Activated T-helper 1 cell treated with anti-CD3 and anti-CD28 coated beads, Interleukin-2, amount 50 U/mL, for 16 hours (primary cell): Measurements from ENCODE around the gene TMEM190.

ENCODE experiments used
- DNase-seq, 2 donors: peaks; one replicate each; pipeline ENCODE4 v3.0.0-alpha.2; 2020; ENCODE audit warnings: low read depth in 1 of 2, low spot score in 1 of 2

The TMEM190 gene

DNA sequence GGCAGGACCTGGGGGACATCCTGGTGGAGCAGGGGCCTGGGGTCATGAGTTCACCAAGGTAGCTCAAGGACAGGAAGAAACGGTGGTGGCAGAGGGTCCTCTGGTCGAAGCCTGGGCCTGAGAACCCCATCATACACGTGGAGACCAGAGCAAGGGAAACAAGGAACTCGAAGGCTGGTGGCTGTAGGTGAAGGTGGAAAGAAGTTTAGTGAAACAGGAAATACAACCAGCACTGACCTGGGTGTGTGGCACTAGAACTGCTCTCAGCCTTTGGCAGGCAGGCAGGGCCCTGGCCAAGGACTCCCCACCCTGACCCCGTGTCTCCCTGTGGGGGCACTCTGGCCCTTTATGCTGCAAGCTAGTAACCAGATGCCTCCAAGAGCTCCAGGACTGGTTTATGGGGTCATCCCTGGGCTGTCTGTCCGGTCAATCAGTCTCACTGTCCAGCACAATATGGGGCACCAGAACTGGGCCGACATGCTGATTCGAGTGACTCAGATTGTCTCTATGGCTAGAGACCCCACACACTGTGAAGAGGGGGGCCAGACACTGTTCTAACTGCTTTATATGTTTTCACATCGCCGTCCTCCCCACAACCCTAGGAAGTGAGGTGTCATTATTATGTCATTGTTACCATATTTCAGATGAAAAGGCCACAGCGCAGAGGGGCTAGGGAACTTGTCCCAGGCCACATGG lies 25.9 kb upstream of the TMEM190 start:
- no peak for DNase-seq

DNA sequence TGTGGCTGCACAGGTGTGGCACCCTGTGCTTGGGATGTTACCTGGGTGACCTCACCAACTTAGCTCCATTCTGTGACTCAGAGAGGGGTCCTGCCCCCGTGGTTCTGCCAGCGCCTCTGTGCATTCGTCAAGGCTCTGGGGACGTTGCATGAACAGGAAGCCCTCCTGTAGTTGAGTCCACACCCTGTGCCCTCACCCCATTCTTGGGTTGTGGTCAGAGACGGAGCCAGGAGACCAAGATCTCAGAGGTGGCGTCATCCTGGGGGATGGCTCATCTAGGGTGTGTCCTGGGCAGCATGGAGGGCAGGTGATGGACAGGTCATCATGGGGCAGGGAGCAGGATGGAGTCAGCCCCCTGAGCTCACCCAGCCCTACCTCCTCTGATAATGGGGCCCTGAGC lies 24.6 kb upstream of the TMEM190 start:
- no peak for DNase-seq

DNA sequence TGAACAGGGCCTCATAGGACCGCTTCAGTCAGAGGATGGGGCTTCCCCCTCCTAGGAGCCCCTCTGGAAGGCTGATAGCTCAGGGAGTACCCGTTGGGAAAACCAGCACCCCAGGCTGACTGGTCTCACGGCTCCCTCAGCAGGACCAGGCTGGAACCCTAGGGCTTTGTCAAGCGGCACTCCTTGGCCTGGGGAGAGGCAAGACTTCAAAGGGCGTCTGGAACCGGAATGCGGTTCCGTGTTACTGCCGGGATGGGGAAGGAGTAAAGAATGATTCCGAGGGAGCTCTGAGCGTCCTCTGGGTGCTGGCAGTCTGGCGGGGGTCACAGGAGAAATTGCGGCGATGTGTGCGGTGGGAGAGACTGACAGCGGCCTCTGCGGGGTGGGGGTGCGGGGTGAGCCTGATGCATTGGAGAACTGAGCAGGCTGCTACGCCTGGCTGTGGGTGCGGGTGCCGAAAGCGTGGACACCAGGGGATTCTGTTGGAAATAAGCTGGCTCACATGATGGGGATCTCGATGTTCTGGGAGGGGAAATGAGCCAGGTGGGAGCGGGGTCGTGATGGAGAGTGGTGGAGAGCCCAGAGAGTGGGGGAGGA lies 24.0 kb upstream of the TMEM190 start:
- DNase-seq: no peak

DNA sequence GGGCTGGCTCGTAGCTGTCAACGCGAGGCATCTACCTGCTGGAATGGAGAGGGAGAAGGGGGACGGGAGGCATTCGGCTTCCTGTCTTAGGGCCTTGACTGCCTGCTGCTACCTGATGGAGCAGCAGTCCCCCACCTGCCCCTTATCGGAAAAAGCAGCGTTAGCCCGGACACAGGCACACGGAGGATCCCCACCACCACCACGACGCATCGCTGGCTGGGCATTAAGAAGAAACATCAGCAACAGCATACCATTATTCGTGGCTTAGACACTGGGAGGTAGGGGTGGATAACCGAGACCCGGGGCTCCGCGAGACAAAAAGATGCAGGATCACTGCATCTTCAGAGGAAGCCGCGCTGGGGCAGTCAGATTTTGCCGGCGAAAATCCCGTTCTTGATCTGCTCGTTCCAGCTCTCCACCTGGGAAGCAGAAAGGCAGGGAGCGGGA lies 23.2 kb upstream of the TMEM190 start:
- no peak for DNase-seq

DNA sequence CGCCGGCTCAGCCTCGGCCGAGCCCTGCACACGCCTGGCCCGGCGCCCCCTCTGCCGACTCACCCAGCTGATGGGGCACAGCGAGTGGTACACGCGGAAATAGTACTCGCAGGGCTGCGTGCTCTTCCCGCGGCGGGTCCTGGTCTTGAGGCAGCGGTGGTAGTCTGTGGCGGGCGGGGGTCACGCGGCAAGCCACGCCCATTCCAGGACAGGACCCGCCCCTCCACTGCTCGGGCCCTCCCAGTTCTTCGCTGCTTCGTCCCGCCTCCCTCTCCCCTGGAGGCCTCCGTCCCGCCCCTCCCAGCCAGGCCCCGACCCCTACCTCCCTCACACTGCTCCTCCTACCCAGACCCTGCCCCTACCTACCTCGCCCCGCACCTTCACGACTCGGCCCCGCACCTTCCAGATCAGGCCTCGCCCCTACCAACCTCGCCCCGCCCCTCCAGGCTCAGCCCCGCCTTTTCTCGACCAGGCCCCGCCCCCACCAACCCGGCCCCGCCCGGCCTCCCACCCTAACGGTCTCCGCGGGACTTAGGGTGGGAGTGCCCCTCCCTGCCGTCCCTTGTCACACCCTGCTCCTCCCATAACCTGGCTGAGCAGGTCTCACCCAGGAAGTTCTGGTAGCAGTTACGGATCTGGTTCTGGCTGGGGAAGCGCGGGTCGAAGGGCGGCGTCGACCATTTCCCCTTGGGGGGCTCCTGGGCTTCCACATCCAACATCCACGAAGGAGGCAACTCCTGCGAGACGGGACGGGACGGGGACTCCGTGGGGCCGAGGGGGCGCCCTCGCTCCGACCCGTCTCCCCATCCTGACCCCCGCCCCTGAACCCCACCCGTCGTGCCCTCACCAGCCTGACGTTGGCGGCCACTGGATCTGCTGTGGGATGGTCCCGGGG lies 22.6 kb upstream of the TMEM190 start:
- DNase-seq: peak in 1 of 2 donors; percentile 30

DNA sequence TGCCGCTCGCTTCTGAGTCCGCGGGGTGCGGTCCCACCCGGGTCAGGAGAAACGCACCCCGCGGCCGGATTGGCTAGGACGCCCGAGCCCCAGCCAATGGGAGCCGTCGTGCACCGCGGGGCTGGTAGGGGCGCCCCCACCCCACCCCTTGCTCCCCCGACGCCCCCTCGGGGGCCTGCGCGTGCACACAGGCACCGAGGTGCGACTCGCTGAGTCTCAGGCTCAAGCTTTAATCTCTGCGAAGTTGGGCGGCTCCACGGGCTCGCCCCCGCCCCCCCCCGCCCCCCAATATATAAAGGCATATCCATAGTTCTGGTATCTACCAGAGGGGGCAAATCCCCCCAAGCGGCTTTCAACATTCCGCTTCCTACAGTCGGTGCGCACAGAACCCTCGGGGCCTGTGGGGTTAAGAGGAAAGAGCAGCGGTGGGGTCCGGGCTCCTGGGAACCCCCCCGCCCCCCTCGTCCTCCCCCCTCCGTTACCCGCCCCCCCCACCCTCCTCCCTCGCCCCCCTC lies 21.9 kb upstream of the TMEM190 start, which contains the start of gene COX6B2:
Gene COX6B2 (minus strand): TSS at position 22 of the 515 bp plus-strand sequence. CDS start 198 bp downstream, outside the sequence.
- no peak for DNase-seq

DNA sequence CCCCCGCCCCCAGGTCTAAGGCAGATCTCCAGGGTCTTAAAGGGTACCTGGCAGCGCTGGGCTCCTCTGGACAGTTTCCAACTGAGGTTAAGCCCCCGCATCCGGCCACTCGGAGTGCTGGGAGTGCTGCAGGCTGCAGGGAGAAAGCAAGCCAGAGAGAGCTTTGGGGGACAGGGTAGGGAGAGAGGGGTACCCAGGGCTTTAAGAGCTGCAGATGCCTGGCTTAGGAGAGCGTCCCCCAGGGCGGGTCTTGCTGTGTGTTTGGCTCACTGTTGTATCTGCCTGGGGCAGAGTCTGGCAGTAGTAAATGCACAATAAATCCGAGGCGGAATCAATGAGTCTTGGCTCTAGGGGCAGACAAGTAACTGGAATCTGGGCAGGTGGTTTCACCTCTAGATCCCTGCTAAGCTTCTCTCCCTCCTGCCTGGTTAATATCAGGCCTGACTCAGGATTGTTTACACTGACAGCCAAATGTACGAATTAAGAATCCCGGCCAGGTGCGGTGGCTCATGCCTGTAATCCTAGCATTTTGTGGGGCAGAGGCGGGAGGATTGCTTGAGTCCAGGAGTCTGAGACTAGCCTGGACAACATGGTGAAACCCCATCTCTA lies 21.3 kb upstream of the TMEM190 start:
- DNase-seq: no peak

DNA sequence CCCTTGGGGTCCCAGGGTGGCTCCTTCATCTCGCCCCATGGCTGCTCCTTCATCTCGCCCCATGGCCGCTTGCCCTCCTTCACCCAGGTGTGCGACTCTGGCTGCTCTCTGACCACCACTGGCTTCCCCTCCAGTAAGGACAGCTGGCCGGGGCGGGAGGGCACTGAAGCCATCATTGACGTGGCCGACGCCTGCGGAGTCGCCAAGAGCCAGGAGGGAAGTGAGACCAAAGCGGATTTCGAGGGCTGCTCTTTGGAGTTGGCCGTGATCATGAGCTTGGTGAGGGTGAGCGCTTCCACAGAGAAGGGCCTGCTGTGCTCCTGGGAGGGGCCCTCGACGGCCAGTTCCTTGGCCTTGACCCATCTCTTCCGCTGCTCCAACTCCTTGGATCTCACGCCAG lies 18.1 kb upstream of the TMEM190 start:
- no peak for DNase-seq

DNA sequence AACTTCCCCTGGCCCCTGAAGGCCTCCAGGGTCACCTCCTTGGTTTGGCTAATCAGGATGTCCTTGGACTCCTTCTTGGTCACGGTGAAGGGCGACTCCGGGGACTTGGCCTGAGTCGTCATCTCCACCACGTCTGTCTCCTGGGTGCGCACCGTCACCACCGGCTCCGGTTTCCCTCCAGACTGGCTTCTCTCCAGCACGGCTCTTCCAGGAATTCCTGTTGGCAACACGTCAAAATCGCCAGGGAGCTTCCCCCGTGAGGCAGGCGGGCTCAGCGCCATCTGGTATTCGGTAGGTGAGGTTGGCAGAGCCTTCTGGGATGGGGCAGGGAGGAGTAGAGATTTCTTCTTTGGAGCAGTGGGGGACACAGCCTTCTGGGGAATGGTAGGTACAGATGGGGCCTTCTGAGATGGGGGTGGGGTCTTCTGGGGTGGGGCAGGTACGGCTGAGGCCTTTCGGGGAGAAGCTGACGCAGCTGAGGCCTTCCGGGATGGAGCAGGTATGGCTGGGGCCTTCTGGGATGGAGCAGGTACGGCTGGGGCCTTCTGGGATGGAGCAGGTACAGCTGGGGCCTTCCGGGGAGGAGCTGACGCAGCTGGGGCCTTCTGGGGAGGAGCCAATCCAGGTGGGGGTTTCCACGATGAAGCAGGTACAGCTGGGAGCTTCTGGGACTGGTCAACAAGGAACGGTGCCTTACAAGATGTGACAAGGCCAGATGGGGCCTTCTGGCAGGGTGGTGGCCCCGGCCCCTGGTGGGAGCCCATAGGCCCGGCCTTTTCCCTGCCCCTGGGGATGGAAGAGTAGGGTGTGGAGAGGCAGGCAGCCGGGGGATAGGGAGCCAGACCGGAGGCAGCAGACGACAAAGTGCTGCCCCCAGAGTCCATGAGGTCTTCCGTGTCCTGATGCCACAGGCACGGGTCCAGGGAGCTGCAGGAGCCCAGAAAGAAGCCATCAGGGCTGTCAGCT lies 17.4 kb upstream of the TMEM190 start:
- DNase-seq: no peak

DNA sequence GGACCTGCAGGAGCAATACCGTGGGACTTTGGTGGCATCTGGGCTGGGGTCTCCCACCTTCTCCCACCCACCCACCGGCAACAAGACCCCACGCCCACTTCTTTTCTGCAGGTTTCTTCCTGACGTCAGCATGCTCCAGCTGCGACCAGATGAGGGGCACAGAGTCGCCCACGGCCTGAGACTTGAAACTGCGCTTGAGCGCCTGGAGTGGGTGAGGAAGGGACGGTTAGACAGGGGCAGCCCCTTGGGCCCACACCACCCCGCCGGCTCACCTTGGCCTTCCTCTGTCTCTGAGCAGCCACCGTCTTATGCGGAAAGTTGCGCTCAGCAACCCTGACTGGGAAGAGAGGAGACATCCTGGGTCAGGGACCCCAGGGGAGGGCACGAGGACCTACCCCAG lies 15.7 kb upstream of the TMEM190 start:
- DNase-seq: no peak

DNA sequence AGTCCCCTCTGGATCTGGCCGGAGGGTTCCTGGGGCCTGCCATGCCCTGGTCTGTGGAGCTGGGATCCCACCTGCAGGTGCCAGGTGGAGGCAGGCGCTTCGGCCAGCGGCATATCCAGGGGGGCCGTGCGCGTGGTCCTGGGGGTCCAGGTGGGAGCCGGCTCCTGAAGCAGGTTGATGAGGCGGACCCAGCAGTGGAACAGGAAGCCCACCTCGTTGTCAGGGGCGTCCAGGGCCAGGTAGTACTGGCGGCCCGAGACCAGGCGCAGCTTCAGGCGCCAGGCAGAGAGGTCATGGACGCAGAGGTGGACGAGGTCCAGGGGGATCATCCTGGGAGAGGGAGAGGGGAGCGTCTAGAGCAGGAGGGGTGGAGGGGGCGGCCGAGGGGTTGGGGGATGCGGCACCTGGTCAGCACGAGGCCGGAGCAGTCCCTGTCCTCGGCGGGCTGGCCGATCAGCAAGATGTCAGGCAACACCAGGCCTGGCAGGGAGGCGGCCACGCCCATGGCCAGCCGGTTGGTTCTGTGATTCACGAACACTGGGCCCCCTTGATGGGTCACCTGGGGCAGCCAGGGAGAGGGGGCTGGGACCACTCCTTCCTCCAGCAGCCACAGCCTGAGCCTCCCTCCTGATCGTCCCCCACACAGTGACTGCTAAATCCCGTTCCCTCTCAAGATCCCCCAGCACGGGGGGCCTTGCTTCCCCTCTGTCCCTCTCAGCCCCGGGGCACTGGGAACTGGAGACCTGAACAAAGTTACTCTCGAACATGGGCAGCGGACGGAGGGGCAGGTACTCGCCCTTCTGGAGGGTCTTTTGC lies 14.2 kb upstream of the TMEM190 start:
- DNase-seq: no peak

DNA sequence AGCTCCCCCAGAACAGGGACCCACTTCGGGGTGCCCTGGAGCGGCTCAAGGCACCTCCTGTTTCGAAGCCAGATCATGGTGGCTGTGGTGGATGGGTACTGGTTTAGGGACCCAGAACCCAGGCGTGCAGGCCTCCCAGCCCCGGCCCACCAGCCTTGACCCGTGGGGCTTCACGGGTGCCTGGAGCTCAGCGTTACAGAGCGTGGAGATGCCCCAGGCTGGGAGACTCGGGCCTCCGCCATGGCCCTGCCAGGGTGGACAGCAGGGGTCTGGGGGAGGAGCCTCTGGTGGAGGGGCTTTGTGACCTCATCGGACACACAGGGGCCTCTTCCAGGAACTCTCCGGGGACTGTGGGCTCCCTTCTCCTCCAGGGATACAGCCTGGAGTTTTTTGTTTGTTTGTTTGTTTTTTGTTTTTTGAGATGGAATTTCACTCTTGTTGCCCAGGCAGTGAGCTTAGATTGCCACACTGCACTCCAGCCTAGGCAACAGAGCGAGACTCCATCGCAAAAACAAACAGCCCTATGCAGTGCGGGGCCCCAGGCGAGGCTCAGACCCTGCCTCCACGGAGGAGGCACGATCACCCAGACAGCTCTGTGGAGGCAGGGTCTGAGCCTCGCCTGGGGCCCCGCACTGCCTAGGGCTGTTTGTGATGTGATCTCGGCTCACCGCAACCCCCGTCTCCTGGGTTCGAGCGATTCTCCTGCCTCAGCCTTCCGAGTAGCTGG lies 13.5 kb upstream of the TMEM190 start, which contains the start of gene GARIN5B:
Gene GARIN5B (minus strand): TSS at position 271 of the 727 bp plus-strand sequence. CDS start 194 bp downstream, at position 77.
- DNase-seq: no peak

DNA sequence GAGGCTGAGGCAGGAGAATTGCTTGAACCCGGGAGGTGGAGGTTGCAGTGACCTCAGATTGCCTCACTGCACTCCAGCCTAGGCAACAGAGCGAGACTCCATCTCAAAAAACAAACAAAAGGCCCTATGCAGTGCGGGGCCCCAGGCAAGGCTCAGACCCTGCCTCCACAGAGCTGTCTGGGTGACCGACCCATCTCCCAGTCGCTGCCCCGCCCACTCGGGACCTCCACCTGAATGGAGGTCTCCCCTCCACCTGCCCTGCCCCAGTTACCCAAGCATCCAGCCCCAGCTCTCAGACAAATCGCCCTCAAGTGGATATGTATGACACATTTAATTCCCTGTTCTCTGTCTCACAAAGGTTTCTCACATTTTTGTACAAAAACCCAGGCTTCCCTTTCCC lies 11.4 kb upstream of the TMEM190 start:
- DNase-seq: no peak

DNA sequence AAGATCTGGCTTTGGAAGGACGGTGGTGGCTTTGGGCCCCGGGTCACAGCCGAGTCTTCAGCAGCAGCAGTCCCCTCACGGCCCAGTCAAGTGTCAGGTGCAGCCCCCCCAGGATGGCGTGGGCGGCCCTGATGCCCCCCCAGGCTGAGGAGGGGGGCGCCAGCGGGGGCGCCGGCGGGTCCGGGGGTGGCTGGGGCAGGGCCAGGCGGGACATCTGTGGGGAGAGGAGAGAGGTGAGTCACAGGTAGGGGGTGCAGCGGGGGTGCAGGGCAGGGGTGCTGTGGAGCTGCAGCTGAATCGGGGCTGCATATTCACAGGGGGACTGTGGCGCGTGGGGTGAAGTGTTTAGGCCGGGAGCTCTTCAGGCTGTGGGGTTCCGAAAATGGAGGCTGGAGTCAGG lies 10.7 kb upstream of the TMEM190 start:
- DNase-seq: no peak

DNA sequence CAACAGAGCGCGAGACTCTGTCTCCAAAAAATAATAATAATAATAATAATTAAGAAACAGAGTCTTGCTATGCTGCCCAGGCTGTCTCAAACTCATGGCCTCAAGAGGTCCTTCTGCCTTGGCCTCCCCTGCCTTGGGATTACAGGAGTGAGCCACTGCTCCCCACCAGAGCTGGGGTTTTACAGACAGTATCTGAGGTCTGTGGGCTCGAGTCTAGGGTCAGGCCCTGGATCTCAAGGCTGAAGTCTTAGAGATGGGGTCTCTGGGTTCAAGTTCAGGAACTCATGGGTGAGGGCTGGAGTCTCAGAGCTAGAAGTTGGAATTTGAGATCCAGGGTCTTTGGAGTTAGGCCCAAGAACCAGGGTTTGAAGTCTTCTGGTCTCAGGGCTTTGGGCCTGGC lies 9.8 kb upstream of the TMEM190 start:
- DNase-seq: no peak

DNA sequence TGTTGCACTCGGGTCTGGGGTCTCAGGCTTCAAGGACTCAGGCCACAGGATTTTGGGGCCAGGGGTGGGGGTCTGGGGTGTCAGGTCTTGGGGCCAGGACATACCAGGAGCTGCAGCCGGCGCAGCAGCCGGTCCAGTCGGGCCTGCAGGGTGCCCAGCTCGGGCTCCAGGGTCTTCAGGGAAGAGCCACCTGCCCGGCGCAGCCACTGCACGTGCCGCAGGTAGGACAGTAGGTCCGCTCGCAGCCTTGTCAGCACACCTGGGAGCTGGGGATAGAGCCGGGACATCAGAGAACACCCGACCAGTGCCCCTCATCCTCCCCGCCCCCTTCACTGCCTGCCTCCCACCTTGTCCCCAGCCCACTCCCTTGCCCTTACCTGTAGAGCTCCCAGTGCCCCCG lies 8.5 kb upstream of the TMEM190 start:
- no peak for DNase-seq

DNA sequence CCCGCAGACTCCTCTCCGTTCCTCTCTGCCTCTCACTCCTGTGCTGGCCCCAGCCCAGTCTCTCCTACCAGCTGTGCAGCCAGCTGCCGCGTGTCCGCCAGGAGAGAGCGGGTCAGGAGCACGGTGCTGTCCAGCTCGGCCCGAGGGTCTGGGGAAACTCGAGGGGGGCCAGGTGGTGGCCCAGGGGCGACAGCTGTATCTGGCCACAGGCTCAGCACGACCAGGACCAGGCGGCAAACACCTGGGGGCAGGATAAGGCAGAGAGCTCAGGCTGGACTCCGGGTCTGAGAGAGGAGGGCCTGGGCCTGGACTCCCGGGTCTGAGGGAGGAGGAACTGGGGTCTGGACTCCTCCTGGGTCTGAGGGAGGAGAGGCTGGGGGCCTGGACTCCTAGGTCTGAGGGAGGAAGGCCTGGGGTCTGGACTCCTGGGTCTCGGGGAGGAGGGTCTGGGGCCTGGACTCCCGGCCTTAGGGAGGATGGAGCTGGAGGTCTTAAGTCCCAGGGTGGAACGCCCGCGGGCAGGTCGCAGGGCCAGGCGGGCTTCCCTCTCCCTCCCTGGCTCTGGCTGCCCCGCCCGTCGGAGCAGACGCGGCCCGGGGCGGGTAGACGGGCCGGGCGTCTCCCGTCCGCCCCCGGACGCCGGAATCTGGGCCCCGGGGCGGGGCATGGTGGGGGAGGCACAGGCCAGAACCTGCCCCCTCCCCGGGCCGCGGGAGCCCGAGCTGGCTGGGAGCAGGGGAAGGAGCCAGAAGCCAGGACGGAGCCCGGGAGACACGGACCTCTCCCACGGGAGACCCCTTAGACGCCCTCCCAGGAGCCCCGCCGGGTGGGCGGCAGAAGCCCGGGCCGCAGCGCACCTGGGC lies 7.7 kb upstream of the TMEM190 start:
- no peak for DNase-seq
